IMR-90 (cell line): Measurements from ENCODE around the gene POLR2I. TPM values are rescaled to one million over a fixed set of nuclear protein-coding genes. Genes with fewer than 3 reads are reported as not detected.

Experiments used
- ATAC-seq: fragments of 200-7000 bp; cut with Tn5 transposase; 2 replicates; pipeline ENCODE4 v1.9.1; 2020; ENCODE audit warnings: low read depth, mild to moderate bottlenecking, moderate library complexity
- Bru-seq: library from RNA; stranded (reverse); fragments of 400-500 nt; gene quantifications from one replicate; lab custom pipeline; 2021; lab: Mats Ljungman, UMichigan
- BruChase-seq, 2 experiments: library from RNA; stranded (reverse); fragments of 400-500 nt; gene quantifications; one replicate each; lab custom pipeline; 2021; lab: Mats Ljungman, UMichigan
- BruUV-seq: library from RNA; stranded (reverse); fragments of 400-500 nt; replicated peaks from 2 replicates; lab custom pipeline; 2021; lab: Mats Ljungman, UMichigan
- CTCF ChIA-PET: fragments of 300-600 bp; formaldehyde crosslinking; extraction: SDS; loops from one replicate; lab custom pipeline; 2021; ENCODE audit warnings: antibody characterized with exemption; lab: Yijun Ruan, JAX
- POLR2A ChIA-PET: fragments of 300-600 bp; sonication (Branson Sonifier 250); formaldehyde crosslinking; loops from one replicate; lab custom pipeline; 2022; ENCODE audit warnings: antibody characterized with exemption; ENCODE audit not compliant: unreplicated experiment; lab: Charles Lee
- DNase-seq: peaks from one replicate; pipeline ENCODE4 v3.0.0; 2013
- H2AFZ ChIP-seq: replicated peaks from 2 replicates; pipeline ENCODE3; 2013; ENCODE audit warnings: low read length, mild to moderate bottlenecking; ENCODE audit not compliant: poor library complexity
- H2AK5ac ChIP-seq: 2 replicates; pipeline ENCODE4 v1.6.1; 2013; ENCODE audit warnings: low read depth, low read length, inconsistent platforms
- H2AK9ac ChIP-seq: replicated peaks from 2 replicates; pipeline ENCODE3; 2013; ENCODE audit warnings: mild to moderate bottlenecking, low read depth, low read length, moderate library complexity; ENCODE audit not compliant: poor library complexity
- H2BK120ac ChIP-seq: 2 replicates; pipeline ENCODE4 v1.6.1; 2013; ENCODE audit warnings: low read depth, low read length, inconsistent platforms
- H2BK15ac ChIP-seq: 3 replicates; pipeline ENCODE4 v1.6.1; 2013; ENCODE audit warnings: low read depth, low read length, inconsistent platforms
- H2BK20ac ChIP-seq: 2 replicates; pipeline ENCODE4 v1.6.1; 2013; ENCODE audit warnings: low read depth, mild to moderate bottlenecking, inconsistent platforms, low read length, moderate library complexity
- H2BK5ac ChIP-seq: 2 replicates; pipeline ENCODE4 v1.6.1; 2013; ENCODE audit warnings: mild to moderate bottlenecking, low read depth, low read length, inconsistent platforms; ENCODE audit not compliant: poor library complexity, severe bottlenecking
- H3K14ac ChIP-seq: replicated peaks from 2 replicates; pipeline ENCODE4 v1.6.1; 2013; ENCODE audit warnings: low read depth, low read length, inconsistent platforms
- H3K18ac ChIP-seq: 2 replicates; pipeline ENCODE4 v1.6.1; 2013; ENCODE audit warnings: low read depth, low read length, control low read depth
- H3K23ac ChIP-seq: 2 replicates; pipeline ENCODE4 v1.6.1; 2013; ENCODE audit warnings: low read depth, low read length, inconsistent platforms
- H3K27ac ChIP-seq: 2 replicates; pipeline ENCODE4 v1.5.1; 2013; ENCODE audit warnings: mild to moderate bottlenecking, control low read depth, low read length; ENCODE audit not compliant: insufficient read depth
- H3K27me3 ChIP-seq: 2 replicates; pipeline ENCODE4 v1.6.1; 2013; ENCODE audit warnings: low read length; ENCODE audit not compliant: control insufficient read depth, insufficient read depth
- H3K36me3 ChIP-seq: 2 replicates; pipeline ENCODE4 v1.6.1; 2013; ENCODE audit warnings: low read length, mixed read lengths; ENCODE audit not compliant: control insufficient read depth, insufficient read depth
- H3K4ac ChIP-seq: 2 replicates; pipeline ENCODE4 v1.6.1; 2013; ENCODE audit warnings: low read depth, low read length, inconsistent platforms
- H3K4me1 ChIP-seq: 2 replicates; pipeline ENCODE4 v1.6.1; 2013; ENCODE audit warnings: low read length, mixed read lengths; ENCODE audit not compliant: control insufficient read depth, insufficient read depth
- H3K4me2 ChIP-seq: 2 replicates; pipeline ENCODE4 v1.6.1; 2013; ENCODE audit warnings: low read depth, mild to moderate bottlenecking, control low read depth, low read length, moderate library complexity
- H3K4me3 ChIP-seq: 2 replicates; pipeline ENCODE4 v1.5.1; 2013; ENCODE audit warnings: low read depth, mild to moderate bottlenecking, control low read depth, low read length, moderate library complexity; ENCODE audit not compliant: insufficient read depth
- H3K56ac ChIP-seq: 2 replicates; pipeline ENCODE4 v1.6.1; 2013; ENCODE audit warnings: low read length, inconsistent platforms; ENCODE audit not compliant: insufficient read depth; ENCODE audit errors: extremely low read depth
- H3K79me1 ChIP-seq, 2 experiments: 2 replicates each; pipeline ENCODE4 v1.6.1; 2013; ENCODE audit warnings: low read length in 2 of 2, inconsistent platforms in 1 of 2, low read depth in 1 of 2
- H3K9ac ChIP-seq: 2 replicates; pipeline ENCODE4 v1.6.1; 2013; ENCODE audit warnings: low read depth, low read length, control low read depth
- H3K9me1 ChIP-seq: 2 replicates; pipeline ENCODE4 v1.6.1; 2013; ENCODE audit warnings: low read length, inconsistent platforms; ENCODE audit not compliant: insufficient read depth
- H3K9me3 ChIP-seq: 2 replicates; pipeline ENCODE4 v1.6.1; 2013; ENCODE audit warnings: low read length; ENCODE audit not compliant: control insufficient read depth, insufficient read depth
- H4K20me1 ChIP-seq: 2 replicates; pipeline ENCODE4 v1.6.1; 2013; ENCODE audit warnings: low read length, inconsistent platforms; ENCODE audit not compliant: insufficient read depth
- H4K5ac ChIP-seq: 2 replicates; pipeline ENCODE4 v1.6.1; 2013; ENCODE audit warnings: mild to moderate bottlenecking, low read depth, low read length, control low read depth
- H4K8ac ChIP-seq, 2 experiments: 2 replicates each; pipeline ENCODE4 v1.6.1; 2013; ENCODE audit warnings: low read depth in 2 of 2, low read length in 2 of 2, control low read depth in 1 of 2, inconsistent platforms in 1 of 2
- H4K91ac ChIP-seq: 2 replicates; pipeline ENCODE4 v1.6.1; 2013; ENCODE audit warnings: low read depth, low read length, inconsistent platforms; ENCODE audit not compliant: insufficient read depth
- BHLHE40 ChIP-seq: fragments of 150-350 bp; IDR thresholded peaks from 2 replicates; pipeline ENCODE4 v1.6.1; 2016; ENCODE audit warnings: mild to moderate bottlenecking, low read depth, low read length
- CEBPB ChIP-seq: IDR thresholded peaks from 2 replicates; pipeline ENCODE4 v1.6.1; 2012; ENCODE audit warnings: low read depth, low read length, improper control_type of control experiment
- ELK1 ChIP-seq: fragments of 150-350 bp; IDR thresholded peaks from 2 replicates; pipeline ENCODE4 v1.6.1; 2016; ENCODE audit warnings: low read depth, mild to moderate bottlenecking, low read length, moderate library complexity, borderline replicate concordance
- MAFK ChIP-seq: IDR thresholded peaks from 2 replicates; pipeline ENCODE4 v1.6.1; 2012; ENCODE audit warnings: low read depth, low read length, improper control_type of control experiment
- MAZ ChIP-seq: IDR thresholded peaks from 2 replicates; pipeline ENCODE4 v1.6.1; 2012; ENCODE audit warnings: low read depth, mild to moderate bottlenecking, low read length, improper control_type of control experiment, moderate library complexity, borderline replicate concordance
- MXI1 ChIP-seq: IDR thresholded peaks from 2 replicates; pipeline ENCODE4 v1.6.1; 2012; ENCODE audit warnings: low read depth, mild to moderate bottlenecking, low read length, moderate library complexity, borderline replicate concordance
- NFE2L2 ChIP-seq: fragments of 150-350 bp; IDR thresholded peaks from 2 replicates; pipeline ENCODE4 v1.6.1; 2016; ENCODE audit warnings: low read depth, mild to moderate bottlenecking, low read length
- POLR2A ChIP-seq: IDR thresholded peaks from 2 replicates; pipeline ENCODE4 v1.6.1; 2012; ENCODE audit warnings: mild to moderate bottlenecking, low read depth, low read length
- RFX5 ChIP-seq: IDR thresholded peaks from 2 replicates; pipeline ENCODE4 v1.8.0; 2012; ENCODE audit warnings: low read depth, mild to moderate bottlenecking, low read length, moderate library complexity
- USF2 ChIP-seq: fragments of 150-350 bp; IDR thresholded peaks from 2 replicates; pipeline ENCODE4 v1.6.1; 2017; ENCODE audit warnings: mild to moderate bottlenecking, antibody characterized with exemption, low read length, low read depth
- WGBS, 2 experiments: methylation state at CpG; one replicate each; pipeline versions ENCODE4 v1.1.5 to v1.1.7; 2013; ENCODE audit warnings: missing lambda C conversion rate in 2 of 2; ENCODE audit not compliant: insufficient read length in 1 of 2; ENCODE audit errors: extremely low coverage in 2 of 2; 5-methylcytosine and 5-hydroxymethylcytosine counted together
- dilution Hi-C: fragments of 300-500 bp; cut with HindIII; formaldehyde crosslinking; loops from one replicate; pipeline ENCODE4 v1.14.3; 2018; ENCODE audit warnings: low sequenced_read_pairs; ENCODE audit not compliant: unreplicated experiment
- in situ Hi-C: fragments of 300-500 bp; cut with MboI; formaldehyde crosslinking; loops from 3 replicates; pipeline ENCODE4 v1.14.3; 2019; ENCODE audit warnings: low sequenced_read_pairs, inconsistent platforms, mixed read lengths
- intact Hi-C: fragments of 100-400 bp; cut with micrococcal nuclease; formaldehyde crosslinking; loops from 2 replicates; pipeline ENCODE4 v1.10.0; 2022
- long read RNA-seq: library from polyadenylated mRNA; unstranded; transcript quantifications from one replicate; pipeline ENCODE4 v2.0.0, GENCODE V29; 2021; ENCODE audit not compliant: unreplicated experiment
- polyA plus RNA-seq, 3 experiments: library from polyadenylated mRNA; depleted of rRNA; stranded (reverse); fragments of >200 nt; gene quantifications; 2 replicates each; pipeline ENCODE4 v1.2.3, GENCODE V29; 2012; ENCODE audit warnings: low replicate concordance in 1 of 3
- total RNA-seq: library from RNA; depleted of rRNA; stranded (reverse); fragments of >200 nt; gene quantifications from 2 replicates; pipeline ENCODE4 v1.2.3, GENCODE V29; 2012; rRNA removed

The POLR2I gene
- total RNA-seq, result 35.8 and 48.3 TPM in 2 replicates
- 59.7 and 105 TPM in 2 replicates for polyA plus RNA-seq (2012; rRNA removed)
- 63.5 and 75.8 TPM in 2 replicates for polyA plus RNA-seq (2012; cell fraction: cytosol; rRNA removed)
- 19.1 and 24.4 TPM in 2 replicates for polyA plus RNA-seq (2012; cell fraction: nucleus; rRNA removed; ENCODE audit: low replicate concordance)
- percentile 54 among the genes with signal in this experiment for Bru-seq, nascent RNA
- BruChase-seq, experiment 1, labeled RNA remaining after a 6-hour chase, result percentile 56 among the genes with signal in this experiment
- BruChase-seq, experiment 2, labeled RNA remaining after a 2-hour chase, result percentile 51 among the genes with signal in this experiment
- long read RNA-seq, transcript POLR2I-201 (6 exons, 913 nt), result major isoform, 31 of 43 reads
- long read RNA-seq, partial matches to known transcripts, result 9 of 43 reads
- long read RNA-seq, other reads (novel, unspliced or antisense), result 0 of 43 reads

GRCh38 chr19:36114721-36115452 lies at the start of gene POLR2I:
Gene POLR2I, minus strand, starts transcription at chr19:36114875. Its CDS starts 19 bp downstream, at chr19:36114856.
- Histone ChIP-seq H3K56ac (peak within 1 kb of the TSS; percentile 82), H3K18ac (peak within 1 kb of the TSS; percentile 35; the same call in 1 of the 2 replicates), H3K4me3 (peak within 1 kb of the TSS; percentile 63), H4K5ac (peak within 1 kb of the TSS; percentile 65), H3K9me3 (no peaks in the 10 kb centered on the region), H3K23ac (peak within 1 kb of the TSS; percentile 62), H4K91ac (peak within 1 kb of the TSS; percentile 84), H4K8ac (peak within 1 kb of the TSS; percentile 48 to 97), H4K20me1 (peaks cover 10% of the 10 kb centered on the region), H2AK9ac (peak within 1 kb of the TSS; percentile 99), H2BK20ac (peak within 1 kb of the TSS; percentile 40; the same call in 1 of the 2 replicates), H3K4me1 (peaks cover 7% of the 10 kb centered on the region), H3K4ac (peak within 1 kb of the TSS; percentile 96), H3K79me1 (peaks cover 27 to 60% of the 10 kb centered on the region in 2 experiments), H2AK5ac (peak within 1 kb of the TSS; percentile 65; the same call in 1 of the 2 replicates), H3K27ac (peak within 1 kb of the TSS; percentile 71), H3K9me1 (0 out of 2 replicates have a peak, but pooled peaks cover 6% of the 10 kb centered on the region), H3K4me2 (peak within 1 kb of the TSS; percentile 94), H2BK15ac (peak within 1 kb of the TSS; percentile 76; the same call in 2 of the 3 replicates), H2BK120ac (peak within 1 kb of the TSS; percentile 79), H3K27me3 (no peaks in the 10 kb centered on the region), H3K36me3 (peaks cover 21% of the 10 kb centered on the region), H3K9ac (peak within 1 kb of the TSS; percentile 83), H2BK5ac (peak within 1 kb of the TSS; percentile 83), H3K14ac (peak within 1 kb of the TSS; percentile 88), H2AFZ (peak within 1 kb of the TSS; percentile 100)
- POLR2A ChIA-PET, result no interaction called here
- no TSS peak for BruUV-seq
- TF ChIP-seq NFE2L2 (no peak), MAZ (peak; percentile 54; the same call in 1 of the 2 replicates), BHLHE40 (peak; percentile 93), MXI1 (peak; percentile 98), USF2 (peak; percentile 87), MAFK (no peak), POLR2A (peak; percentile 43), ELK1 (no peak), CEBPB (no peak), RFX5 (no peak)
- DNase-seq (peak; percentile 100), ATAC-seq (peak; percentile 93)
- in situ Hi-C loops, result no loop called here
- 0% methylated on average over 22 of the region's 60 CpGs; no CpG with 5 or more reads in 1 of the 2 experiments for WGBS, 2 experiments
- CTCF ChIA-PET, result interaction anchor here (2.3 to 3.5 kb wide), 2 partner anchors 13 to 54 kb away, joined by 6 to 14 read pairs; no protein-coding TSS in a partner anchor
- intact Hi-C loops, result loop anchor here (2.0 kb wide), 2 partner anchors 26 to 54 kb away; partner anchors contain the start of gene CAPNS1
- dilution Hi-C loops, result no loop called here
